H9 (cell line): ENCODE measurements around the gene DAPK1. TPM values are rescaled to one million over a fixed set of nuclear protein-coding genes. Genes with fewer than 3 reads are reported as not detected.

Source experiments
- DNase-seq: peaks from one replicate; pipeline ENCODE4 v3.0.0-alpha.2; 2017
- H2AFZ ChIP-seq: one replicate; pipeline ENCODE4 v1.6.1; 2013; ENCODE audit warnings: mild to moderate bottlenecking, low read length, control low read depth, moderate library complexity
- H2AK5ac ChIP-seq: 2 replicates; pipeline ENCODE4 v1.6.1; 2013; ENCODE audit warnings: low read length, control low read depth, mixed read lengths; ENCODE audit not compliant: insufficient read length
- H2BK120ac ChIP-seq: one replicate; pipeline ENCODE4 v1.6.1; 2013; ENCODE audit warnings: low read depth, mild to moderate bottlenecking, low read length, control low read depth, inconsistent platforms; ENCODE audit not compliant: poor library complexity, severe bottlenecking
- H2BK12ac ChIP-seq: 2 replicates; pipeline ENCODE4 v1.6.1; 2013; ENCODE audit warnings: low read length, control low read depth, mixed read lengths, low read depth; ENCODE audit not compliant: insufficient read length
- H2BK15ac ChIP-seq: 2 replicates; pipeline ENCODE4 v1.6.1; 2013; ENCODE audit warnings: low read depth, low read length, control low read depth
- H2BK20ac ChIP-seq: one replicate; pipeline ENCODE4 v1.6.1; 2013; ENCODE audit warnings: low read depth, mild to moderate bottlenecking, low read length, control low read depth, inconsistent platforms; ENCODE audit not compliant: poor library complexity, severe bottlenecking
- H2BK5ac ChIP-seq: 2 replicates; pipeline ENCODE4 v1.6.1; 2013; ENCODE audit warnings: low read length, control low read depth, mixed read lengths; ENCODE audit not compliant: insufficient read length
- H3K14ac ChIP-seq: 2 replicates; pipeline ENCODE4 v1.6.1; 2013; ENCODE audit warnings: low read length, control low read depth; ENCODE audit not compliant: insufficient read depth
- H3K18ac ChIP-seq: 2 replicates; pipeline ENCODE4 v1.6.1; 2013; ENCODE audit warnings: low read depth, mild to moderate bottlenecking, mixed read lengths, low read length, control low read depth; ENCODE audit not compliant: insufficient read length
- H3K23ac ChIP-seq: 2 replicates; pipeline ENCODE4 v1.6.1; 2013; ENCODE audit warnings: low read length, control low read depth, mixed read lengths, low read depth; ENCODE audit not compliant: insufficient read length
- H3K23me2 ChIP-seq: 2 replicates; pipeline ENCODE4 v1.6.1; 2013; ENCODE audit warnings: low read depth, mild to moderate bottlenecking, mixed read lengths, low read length, control low read depth; ENCODE audit not compliant: insufficient read length, poor library complexity, severe bottlenecking
- H3K27ac ChIP-seq: 2 replicates; pipeline ENCODE4 v1.5.1; 2013; ENCODE audit warnings: low read length, control low read depth, mixed read lengths, low read depth; ENCODE audit not compliant: insufficient read length
- H3K27me3 ChIP-seq: 2 replicates; pipeline ENCODE4 v1.6.1; 2013; ENCODE audit warnings: low read length, control low read depth, inconsistent platforms; ENCODE audit not compliant: insufficient read depth
- H3K4ac ChIP-seq: 2 replicates; pipeline ENCODE4 v1.6.1; 2013; ENCODE audit warnings: low read depth, mild to moderate bottlenecking, control low read depth, inconsistent platforms, low read length, moderate library complexity
- H3K4me1 ChIP-seq: 2 replicates; pipeline ENCODE4 v1.6.1; 2013; ENCODE audit warnings: low read length, control low read depth, inconsistent platforms; ENCODE audit not compliant: insufficient read depth
- H3K4me2 ChIP-seq: 2 replicates; pipeline ENCODE4 v1.6.1; 2013; ENCODE audit warnings: low read length, control low read depth, mixed read lengths; ENCODE audit not compliant: insufficient read length, insufficient read depth
- H3K56ac ChIP-seq: 2 replicates; pipeline ENCODE4 v1.6.1; 2013; ENCODE audit warnings: low read depth, mild to moderate bottlenecking, mixed read lengths, low read length, control low read depth; ENCODE audit not compliant: insufficient read length
- H3K79me1 ChIP-seq: 2 replicates; pipeline ENCODE4 v1.6.1; 2013; ENCODE audit warnings: low read depth, mild to moderate bottlenecking, moderate library complexity, low read length, control low read depth, inconsistent platforms; ENCODE audit not compliant: insufficient read depth, poor library complexity, severe bottlenecking
- H3K79me2 ChIP-seq: 2 replicates; pipeline ENCODE4 v1.6.1; 2013; ENCODE audit warnings: low read length, control low read depth, inconsistent platforms; ENCODE audit not compliant: insufficient read depth
- H3K9ac ChIP-seq: 2 replicates; pipeline ENCODE4 v1.6.1; 2013; ENCODE audit warnings: low read length, control low read depth, mixed read lengths; ENCODE audit not compliant: insufficient read length; ENCODE audit errors: extremely low read depth
- H3K9me3 ChIP-seq: one replicate; pipeline ENCODE4 v1.6.1; 2013; ENCODE audit warnings: low read depth, low read length, inconsistent platforms; ENCODE audit not compliant: control insufficient read depth
- H3T11ph ChIP-seq: one replicate; pipeline ENCODE4 v1.6.1; 2013; ENCODE audit warnings: mild to moderate bottlenecking, low read length, control low read depth, inconsistent platforms
- H4K20me1 ChIP-seq: one replicate; pipeline ENCODE4 v1.6.1; 2013; ENCODE audit not compliant: control insufficient read depth, insufficient read length, insufficient read depth
- H4K5ac ChIP-seq: 2 replicates; pipeline ENCODE4 v1.6.1; 2013; ENCODE audit warnings: low read depth, mild to moderate bottlenecking, mixed read lengths, low read length, control low read depth; ENCODE audit not compliant: insufficient read length
- H4K8ac ChIP-seq: replicated peaks from 2 replicates; pipeline ENCODE4 v1.6.1; 2013; ENCODE audit warnings: low read length, control low read depth, mixed read lengths, low read depth; ENCODE audit not compliant: insufficient read length
- H4K91ac ChIP-seq: 2 replicates; pipeline ENCODE4 v1.6.1; 2013; ENCODE audit warnings: low read depth, mild to moderate bottlenecking, moderate library complexity, mixed read lengths, low read length, control low read depth; ENCODE audit not compliant: insufficient read length
- H3K27ac Mint-ChIP-seq, 3 experiments: 2 replicates in 2 of 3; 3 replicates in 1 of 3; pipeline ENCODE4 v1.8.0; 2020 to 2021; ENCODE audit warnings: mixed read lengths in 3 of 3, mild to moderate bottlenecking in 1 of 3, moderate library complexity in 1 of 3
- H3K27me3 Mint-ChIP-seq: 2 replicates; pipeline ENCODE4 v1.8.0; 2021; ENCODE audit warnings: low read depth, mild to moderate bottlenecking, moderate library complexity, mixed read lengths
- H3K36me3 Mint-ChIP-seq, 3 experiments: 2 replicates in 2 of 3; 3 replicates in 1 of 3; pipeline ENCODE4 v1.8.0; 2020 to 2021; ENCODE audit warnings: low read depth in 3 of 3, mixed read lengths in 3 of 3; ENCODE audit not compliant: insufficient read depth in 1 of 3
- H3K4me1 Mint-ChIP-seq, 2 experiments: 2 replicates each; pipeline ENCODE4 v1.8.0; 2020; ENCODE audit warnings: mixed read lengths in 2 of 2
- H3K4me3 Mint-ChIP-seq, 2 experiments: 2 replicates in 1 of 2; 3 replicates in 1 of 2; pipeline ENCODE4 v1.8.0; 2020 to 2021; ENCODE audit warnings: mild to moderate bottlenecking in 2 of 2, mixed read lengths in 2 of 2, moderate library complexity in 1 of 2
- H3K9me3 Mint-ChIP-seq, 2 experiments: 2 replicates in 1 of 2; 3 replicates in 1 of 2; pipeline ENCODE4 v1.8.0; 2020; ENCODE audit warnings: mild to moderate bottlenecking in 2 of 2, mixed read lengths in 2 of 2, moderate library complexity in 1 of 2
- CTCF ChIP-seq: fragments of 200-600 bp; sonication (generic); conservative IDR thresholded peaks from 3 replicates; pipeline ENCODE4 v1.8.0; 2021; ENCODE audit warnings: antibody characterized with exemption, mild to moderate bottlenecking
- WGBS: extraction: QIAGEN DNeasy Blood & Tissue Kit; methylation state at CpG from one replicate; pipeline ENCODE4 v1.1.7; 2013; ENCODE audit warnings: missing lambda C conversion rate, low lambda C conversion rate, mixed read lengths; ENCODE audit not compliant: insufficient read length; ENCODE audit errors: extremely low coverage; 5-methylcytosine and 5-hydroxymethylcytosine counted together
- total RNA-seq: library from RNA; stranded (reverse); gene quantifications from 2 replicates; pipeline ENCODE4 v1.2.1, GENCODE V29; 2021

The DAPK1 gene
- total RNA-seq, 1 experiment from 2014 or later = 79.4 TPM

- H4K91ac ChIP-seq = no peak within 1 kb of the TSS
- no peak within 1 kb of the TSS for H4K8ac ChIP-seq
- peak within 1 kb of the TSS; percentile 49 for H3K18ac ChIP-seq
- H3K79me1 ChIP-seq = no peaks in the 10 kb centered on the region
- no peak within 1 kb of the TSS for H3K27ac ChIP-seq
- H3K36me3 Mint-ChIP-seq = peaks cover 4 to 16% (median 8%) of the 10 kb centered on the region in 3 experiments; a peak in 4 of 7 replicates
- no peak within 1 kb of the TSS for H3K23ac ChIP-seq
- H3K27me3 ChIP-seq = no peaks in the 10 kb centered on the region
- no peak within 1 kb of the TSS for H3K4ac ChIP-seq
- peak within 1 kb of the TSS; percentile 84 to 89 for H3K4me3 Mint-ChIP-seq
- no peak within 1 kb of the TSS for H2BK120ac ChIP-seq
- H3K79me2 ChIP-seq = no peaks in the 10 kb centered on the region
- no peak within 1 kb of the TSS for H2BK12ac ChIP-seq
- H3K56ac ChIP-seq = no peak within 1 kb of the TSS
- peak within 1 kb of the TSS; percentile 51 for H3K9ac ChIP-seq
- no peak within 1 kb of the TSS for H2BK15ac ChIP-seq
- H3K4me2 ChIP-seq = peak within 1 kb of the TSS; percentile 85
- no peaks in the 10 kb centered on the region for H4K20me1 ChIP-seq
- H2AFZ ChIP-seq = no peak within 1 kb of the TSS
- peaks cover 34% of the 10 kb centered on the region for H3K27me3 Mint-ChIP-seq
- H3K4me1 Mint-ChIP-seq = peaks cover 12 to 16% of the 10 kb centered on the region in 2 experiments
- H3K23me2 ChIP-seq = peaks cover 4% of the 10 kb centered on the region
- no CpG with 5 or more reads among the region's 67 CpGs for WGBS
- H2BK5ac ChIP-seq = no peak within 1 kb of the TSS
- H3T11ph ChIP-seq = no peak within 1 kb of the TSS
- peak; percentile 41; the same call in 2 of the 3 replicates for TF ChIP-seq CTCF
- no peaks in the 10 kb centered on the region for H3K4me1 ChIP-seq
- H2BK20ac ChIP-seq = no peak within 1 kb of the TSS
- no peaks in the 10 kb centered on the region for H3K9me3 Mint-ChIP-seq
- DNase-seq = peak; percentile 95
- no peak within 1 kb of the TSS for H2AK5ac ChIP-seq
- no peaks in the 10 kb centered on the region for H3K9me3 ChIP-seq
- peak within 1 kb of the TSS; percentile 90 for H3K14ac ChIP-seq
- no peak within 1 kb of the TSS for H4K5ac ChIP-seq
- peak within 1 kb of the TSS; percentile 83 to 96 (median 96); a peak in 5 of 7 replicates for H3K27ac Mint-ChIP-seq
Observed at GRCh38 chr9:87725900-87726709, 228.4 kb downstream of the DAPK1 start, which contains the start of gene CTSL. Gene CTSL (plus strand): TSS chr9:87726119. CDS start chr9:87727604, 1,485 bp downstream.
